ENCODE measurements around the gene FADD. TPM values are rescaled to one million over a fixed set of nuclear protein-coding genes. Genes with fewer than 3 reads are reported as not detected.

The FADD gene
- total RNA-seq, 4 donors from 2014 or later: 17.0 to 26.6 (median 21.9) TPM

DNA sequence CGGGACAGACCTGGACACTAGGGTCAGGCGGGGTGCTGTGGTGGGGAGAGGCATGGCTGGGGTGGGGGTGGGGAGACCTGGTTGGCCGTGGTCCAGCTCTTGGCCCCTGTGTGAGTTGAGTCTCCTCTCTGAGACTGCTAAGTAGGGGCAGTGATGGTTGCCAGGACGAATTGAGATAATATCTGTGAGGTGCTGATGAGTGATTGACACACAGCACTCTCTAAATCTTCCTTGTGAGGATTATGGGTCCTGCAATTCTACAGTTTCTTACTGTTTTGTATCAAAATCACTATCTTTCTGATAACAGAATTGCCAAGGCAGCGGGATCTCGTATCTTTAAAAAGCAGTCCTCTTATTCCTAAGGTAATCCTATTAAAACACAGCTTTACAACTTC, 3.9 kb downstream of the FADD start:
- no peak overlapping the region for H3K4me3 ChIP-seq
- WGBS, 2 donors (ENCODE audit: low coverage in 1 of 2): 82 to 93% methylated on average over 2 to 3 of the region's 6 CpGs
- peaks cover 3% of the 10 kb centered on the region for H3K27me3 ChIP-seq
- no peaks in the 10 kb centered on the region for H3K9me3 ChIP-seq
- H3K36me3 ChIP-seq: peaks cover 0 to 48% of the 10 kb centered on the region in 2 donors
- ATAC-seq: no peak
- peaks cover 0 to 43% (median 15%) of the 10 kb centered on the region in 3 donors for H3K4me1 ChIP-seq
- no peak overlapping the region for H3K27ac ChIP-seq
- TF ChIP-seq POLR2A (IDR thresholded peaks at IDR 0.05) (no peak), POLR2AphosphoS5 (IDR thresholded peaks at IDR 0.05) (no peak), EP300 (IDR thresholded peaks at IDR 0.05) (no peak)
- TF ChIP-seq, protein P1, sequence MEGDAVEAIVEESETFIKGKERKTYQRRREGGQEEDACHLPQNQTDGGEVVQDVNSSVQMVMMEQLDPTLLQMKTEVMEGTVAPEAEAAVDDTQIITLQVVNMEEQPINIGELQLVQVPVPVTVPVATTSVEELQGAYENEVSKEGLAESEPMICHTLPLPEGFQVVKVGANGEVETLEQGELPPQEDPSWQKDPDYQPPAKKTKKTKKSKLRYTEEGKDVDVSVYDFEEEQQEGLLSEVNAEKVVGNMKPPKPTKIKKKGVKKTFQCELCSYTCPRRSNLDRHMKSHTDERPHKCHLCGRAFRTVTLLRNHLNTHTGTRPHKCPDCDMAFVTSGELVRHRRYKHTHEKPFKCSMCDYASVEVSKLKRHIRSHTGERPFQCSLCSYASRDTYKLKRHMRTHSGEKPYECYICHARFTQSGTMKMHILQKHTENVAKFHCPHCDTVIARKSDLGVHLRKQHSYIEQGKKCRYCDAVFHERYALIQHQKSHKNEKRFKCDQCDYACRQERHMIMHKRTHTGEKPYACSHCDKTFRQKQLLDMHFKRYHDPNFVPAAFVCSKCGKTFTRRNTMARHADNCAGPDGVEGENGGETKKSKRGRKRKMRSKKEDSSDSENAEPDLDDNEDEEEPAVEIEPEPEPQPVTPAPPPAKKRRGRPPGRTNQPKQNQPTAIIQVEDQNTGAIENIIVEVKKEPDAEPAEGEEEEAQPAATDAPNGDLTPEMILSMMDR (IDR thresholded peaks at IDR 0.05): no peak

DNA sequence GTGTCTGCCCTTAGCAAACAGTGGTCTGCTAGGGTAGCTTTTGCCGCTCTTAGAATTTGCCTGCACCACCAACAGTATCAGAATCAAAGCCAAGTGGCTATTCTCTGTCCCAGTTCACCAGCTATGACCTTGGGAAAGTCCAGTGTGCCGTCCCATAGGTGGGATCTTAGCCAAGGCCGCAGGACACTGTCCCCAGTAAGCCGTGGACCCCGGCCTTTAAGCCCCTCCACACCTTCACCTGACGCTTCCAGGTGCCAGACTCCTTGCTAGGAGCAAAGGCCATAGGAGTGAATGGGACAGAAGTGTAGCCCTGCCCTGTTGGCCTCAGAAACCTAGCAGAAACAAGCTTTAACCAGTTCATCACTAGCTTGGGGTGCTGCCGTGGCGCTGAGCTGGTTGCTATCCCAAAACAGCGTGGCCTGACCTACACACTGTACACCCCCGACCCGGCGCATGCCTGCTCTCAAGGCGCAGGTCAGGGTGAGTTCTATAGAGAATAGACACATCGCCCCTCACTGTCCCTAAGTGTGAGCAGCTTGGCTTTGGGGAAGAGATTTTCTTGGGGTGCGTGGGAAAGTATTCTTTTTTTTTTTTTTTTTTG, 4.5 kb downstream of the FADD start:
- ATAC-seq: no peak
- H3K4me3 ChIP-seq: no peak overlapping the region
- H3K4me1 ChIP-seq: peaks cover 0 to 40% (median 15%) of the 10 kb centered on the region in 3 donors
- TF ChIP-seq, protein P1 (IDR thresholded peaks at IDR 0.05): no peak
- TF ChIP-seq EP300 (IDR thresholded peaks at IDR 0.05) (no peak), POLR2A (IDR thresholded peaks at IDR 0.05) (no peak), POLR2AphosphoS5 (IDR thresholded peaks at IDR 0.05) (no peak)
- peaks cover 0 to 48% of the 10 kb centered on the region in 2 donors for H3K36me3 ChIP-seq
- 81 to 93% methylated on average over 3 to 4 of the region's 15 CpGs for WGBS, 2 donors (ENCODE audit: low coverage in 1 of 2)
- H3K9me3 ChIP-seq: no peaks in the 10 kb centered on the region
- no peak overlapping the region for H3K27ac ChIP-seq
- H3K27me3 ChIP-seq: no peaks in the 10 kb centered on the region

- H3K27ac ChIP-seq: no peak overlapping the region
- H3K27me3 ChIP-seq: no peaks in the 10 kb centered on the region
- 91 to 94% methylated on average over 4 to 5 of the region's 6 CpGs for WGBS, 2 donors (ENCODE audit: low coverage in 1 of 2)
- no peak for TF ChIP-seq EP300 (IDR thresholded peaks at IDR 0.05)
- TF ChIP-seq POLR2A (IDR thresholded peaks at IDR 0.05): no peak
- TF ChIP-seq, protein P1 (IDR thresholded peaks at IDR 0.05): no peak
- TF ChIP-seq POLR2AphosphoS5 (IDR thresholded peaks at IDR 0.05): no peak
- ATAC-seq: no peak
- no peaks in the 10 kb centered on the region for H3K9me3 ChIP-seq
- H3K4me3 ChIP-seq: no peak overlapping the region
- peaks cover 0 to 48% of the 10 kb centered on the region in 2 donors for H3K36me3 ChIP-seq
- peaks cover 0 to 28% (median 11%) of the 10 kb centered on the region in 3 donors for H3K4me1 ChIP-seq
Measured at GRCh38 chr11:70209391-70209912, 6.4 kb downstream of the FADD start.

GRCh38 chr11:70210051-70210501, 7.0 kb downstream of the FADD start:
- H3K27ac ChIP-seq: no peak overlapping the region
- H3K4me3 ChIP-seq: no peak overlapping the region
- 63 to 76% methylated on average over 7 to 8 of the region's 8 CpGs for WGBS, 2 donors (ENCODE audit: low coverage in 1 of 2)
- no peaks in the 10 kb centered on the region for H3K27me3 ChIP-seq
- peaks cover 0 to 22% (median 5%) of the 10 kb centered on the region in 3 donors for H3K4me1 ChIP-seq
- ATAC-seq: peak; percentile 70
- TF ChIP-seq POLR2AphosphoS5 (IDR thresholded peaks at IDR 0.05): no peak
- no peak for TF ChIP-seq EP300 (IDR thresholded peaks at IDR 0.05)
- TF ChIP-seq, protein P1 (IDR thresholded peaks at IDR 0.05): no peak
- TF ChIP-seq POLR2A (IDR thresholded peaks at IDR 0.05): no peak
- H3K9me3 ChIP-seq: no peaks in the 10 kb centered on the region
- H3K36me3 ChIP-seq: peaks cover 0 to 46% of the 10 kb centered on the region in 2 donors

GRCh38 chr11:70210530-70210929, 7.4 kb downstream of the FADD start:
- ATAC-seq: no peak
- H3K4me3 ChIP-seq: no peak overlapping the region
- H3K4me1 ChIP-seq: peaks cover 0 to 17% (median 3%) of the 10 kb centered on the region in 3 donors
- 60 to 100% methylated on average over 2 to 4 of the region's 5 CpGs for WGBS, 2 donors (ENCODE audit: low coverage in 1 of 2)
- H3K27me3 ChIP-seq: no peaks in the 10 kb centered on the region
- TF ChIP-seq, protein P1 (IDR thresholded peaks at IDR 0.05): no peak
- TF ChIP-seq POLR2A (IDR thresholded peaks at IDR 0.05): no peak
- TF ChIP-seq POLR2AphosphoS5 (IDR thresholded peaks at IDR 0.05): no peak
- TF ChIP-seq EP300 (IDR thresholded peaks at IDR 0.05): no peak
- no peaks in the 10 kb centered on the region for H3K9me3 ChIP-seq
- peaks cover 0 to 42% of the 10 kb centered on the region in 2 donors for H3K36me3 ChIP-seq
- no peak overlapping the region for H3K27ac ChIP-seq

Data from gastroesophageal sphincter (tissue), 4 donors.